GM12878 (cell line): ENCODE data around the gene NEAT1.

Experiments used
- CBFB ChIP-seq: IDR thresholded peaks from 2 replicates; pipeline ENCODE4 v1.6.1; 2016; ENCODE audit warnings: antibody characterized with exemption, low read depth
- EP300 ChIP-seq, 2 experiments: fragments of 150-350 bp in 1 of 2; IDR thresholded peaks; 2 replicates each; pipeline ENCODE4 v1.6.1; 2011 to 2012; ENCODE audit warnings: low read depth in 2 of 2, low read length in 2 of 2, borderline replicate concordance in 1 of 2, improper control_type of control experiment in 1 of 2, inconsistent platforms in 1 of 2; ENCODE audit not compliant: control insufficient read depth in 1 of 2
- EZH2 ChIP-seq: IDR thresholded peaks from 2 replicates; pipeline ENCODE4 v1.6.1; 2012; ENCODE audit warnings: low read depth, mild to moderate bottlenecking, control low read depth, inconsistent platforms, low read length, borderline replicate concordance; ENCODE audit not compliant: control insufficient read depth
- MXI1 ChIP-seq: fragments of 150-350 bp; IDR thresholded peaks from 2 replicates; pipeline ENCODE4 v1.6.1; 2011; ENCODE audit warnings: low read depth, mild to moderate bottlenecking, inconsistent platforms, low read length, improper control_type of control experiment
- POLR2A ChIP-seq: IDR thresholded peaks from 2 replicates; pipeline ENCODE4 v1.6.1; 2011; ENCODE audit warnings: low read depth, mild to moderate bottlenecking, low read length
- POLR2AphosphoS2 ChIP-seq: IDR thresholded peaks from 2 replicates; pipeline ENCODE4 v1.6.1; 2011; ENCODE audit warnings: low read depth, mild to moderate bottlenecking, low read length, improper control_type of control experiment, moderate library complexity
- SP1 ChIP-seq: IDR thresholded peaks from one replicate; pipeline ENCODE4 v1.6.1; 2011; ENCODE audit warnings: low read depth, low read length
- TCF7 ChIP-seq: IDR thresholded peaks from 2 replicates; pipeline ENCODE4 v1.6.1; 2014; ENCODE audit warnings: antibody characterized with exemption, borderline replicate concordance
- TF ChIP-seq, protein P1 (sequence below), 3 experiments: IDR thresholded peaks in 2 of 3; conservative IDR thresholded peaks in 1 of 3; 2 replicates each; pipeline ENCODE4 v1.5.1; 2011; ENCODE audit warnings: low read depth in 3 of 3, low read length in 3 of 3, mild to moderate bottlenecking in 3 of 3, control low read depth in 2 of 3, moderate library complexity in 2 of 3, inconsistent platforms in 1 of 3, mixed read lengths in 1 of 3; ENCODE audit not compliant: control insufficient read depth in 2 of 3, insufficient read depth in 1 of 3; ENCODE audit errors: extremely low read depth in 1 of 3
- TF ChIP-seq, protein P2 (sequence below): IDR thresholded peaks from 2 replicates; pipeline ENCODE4 v1.6.1; 2012; ENCODE audit warnings: low read length, inconsistent platforms
- TF ChIP-seq, protein P3 (sequence below): fragments of 450-650 bp; IDR thresholded peaks from 2 replicates; pipeline ENCODE4 v1.6.1; 2016; ENCODE audit warnings: mild to moderate bottlenecking

DNA sequence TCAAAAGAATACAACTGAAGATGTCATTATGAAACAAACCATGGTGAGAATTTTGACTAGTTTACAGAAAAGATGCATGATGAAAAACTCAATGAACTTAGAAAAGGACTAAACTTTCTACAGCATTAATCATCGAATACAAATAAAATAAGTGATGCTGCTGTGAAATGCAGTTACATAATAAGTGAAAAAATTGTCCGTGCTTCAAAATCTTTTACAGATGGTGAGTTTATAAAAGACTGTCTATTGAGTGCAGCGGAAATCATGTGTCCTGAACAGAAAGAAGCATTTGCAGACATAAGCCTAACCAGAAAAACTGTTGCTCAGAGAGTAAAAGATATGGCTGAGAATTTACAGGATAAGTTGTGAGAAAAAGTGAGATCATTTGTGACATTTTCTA is 33.8 kb downstream of the NEAT1 start:
- TF ChIP-seq, protein P1, sequence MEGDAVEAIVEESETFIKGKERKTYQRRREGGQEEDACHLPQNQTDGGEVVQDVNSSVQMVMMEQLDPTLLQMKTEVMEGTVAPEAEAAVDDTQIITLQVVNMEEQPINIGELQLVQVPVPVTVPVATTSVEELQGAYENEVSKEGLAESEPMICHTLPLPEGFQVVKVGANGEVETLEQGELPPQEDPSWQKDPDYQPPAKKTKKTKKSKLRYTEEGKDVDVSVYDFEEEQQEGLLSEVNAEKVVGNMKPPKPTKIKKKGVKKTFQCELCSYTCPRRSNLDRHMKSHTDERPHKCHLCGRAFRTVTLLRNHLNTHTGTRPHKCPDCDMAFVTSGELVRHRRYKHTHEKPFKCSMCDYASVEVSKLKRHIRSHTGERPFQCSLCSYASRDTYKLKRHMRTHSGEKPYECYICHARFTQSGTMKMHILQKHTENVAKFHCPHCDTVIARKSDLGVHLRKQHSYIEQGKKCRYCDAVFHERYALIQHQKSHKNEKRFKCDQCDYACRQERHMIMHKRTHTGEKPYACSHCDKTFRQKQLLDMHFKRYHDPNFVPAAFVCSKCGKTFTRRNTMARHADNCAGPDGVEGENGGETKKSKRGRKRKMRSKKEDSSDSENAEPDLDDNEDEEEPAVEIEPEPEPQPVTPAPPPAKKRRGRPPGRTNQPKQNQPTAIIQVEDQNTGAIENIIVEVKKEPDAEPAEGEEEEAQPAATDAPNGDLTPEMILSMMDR (IDR thresholded peaks at IDR 0.05 in 2 of 3, conservative IDR thresholded peaks at IDR 0.05 in 1 of 3; ENCODE audit: control insufficient read depth in 2 of 3, extremely low read depth in 1 of 3, insufficient read depth in 1 of 3, low read depth in 3 of 3, low read length in 3 of 3), result no peak
- TF ChIP-seq TCF7, result no peak
- TF ChIP-seq, protein P2, sequence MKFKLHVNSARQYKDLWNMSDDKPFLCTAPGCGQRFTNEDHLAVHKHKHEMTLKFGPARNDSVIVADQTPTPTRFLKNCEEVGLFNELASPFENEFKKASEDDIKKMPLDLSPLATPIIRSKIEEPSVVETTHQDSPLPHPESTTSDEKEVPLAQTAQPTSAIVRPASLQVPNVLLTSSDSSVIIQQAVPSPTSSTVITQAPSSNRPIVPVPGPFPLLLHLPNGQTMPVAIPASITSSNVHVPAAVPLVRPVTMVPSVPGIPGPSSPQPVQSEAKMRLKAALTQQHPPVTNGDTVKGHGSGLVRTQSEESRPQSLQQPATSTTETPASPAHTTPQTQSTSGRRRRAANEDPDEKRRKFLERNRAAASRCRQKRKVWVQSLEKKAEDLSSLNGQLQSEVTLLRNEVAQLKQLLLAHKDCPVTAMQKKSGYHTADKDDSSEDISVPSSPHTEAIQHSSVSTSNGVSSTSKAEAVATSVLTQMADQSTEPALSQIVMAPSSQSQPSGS, result no peak
- TF ChIP-seq POLR2A, result no peak
- TF ChIP-seq, protein P3, sequence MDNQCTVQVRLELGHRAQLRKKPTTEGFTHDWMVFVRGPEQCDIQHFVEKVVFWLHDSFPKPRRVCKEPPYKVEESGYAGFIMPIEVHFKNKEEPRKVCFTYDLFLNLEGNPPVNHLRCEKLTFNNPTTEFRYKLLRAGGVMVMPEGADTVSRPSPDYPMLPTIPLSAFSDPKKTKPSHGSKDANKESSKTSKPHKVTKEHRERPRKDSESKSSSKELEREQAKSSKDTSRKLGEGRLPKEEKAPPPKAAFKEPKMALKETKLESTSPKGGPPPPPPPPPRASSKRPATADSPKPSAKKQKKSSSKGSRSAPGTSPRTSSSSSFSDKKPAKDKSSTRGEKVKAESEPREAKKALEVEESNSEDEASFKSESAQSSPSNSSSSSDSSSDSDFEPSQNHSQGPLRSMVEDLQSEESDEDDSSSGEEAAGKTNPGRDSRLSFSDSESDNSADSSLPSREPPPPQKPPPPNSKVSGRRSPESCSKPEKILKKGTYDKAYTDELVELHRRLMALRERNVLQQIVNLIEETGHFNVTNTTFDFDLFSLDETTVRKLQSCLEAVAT, result no peak
- no peak for TF ChIP-seq CBFB
- TF ChIP-seq SP1, result no peak
- TF ChIP-seq MXI1, result no peak
- TF ChIP-seq POLR2AphosphoS2, result no peak
- no peak for TF ChIP-seq EZH2
- TF ChIP-seq EP300 (IDR thresholded peaks at IDR 0.05; ENCODE audit: borderline replicate concordance in 1 of 2, control insufficient read depth in 1 of 2, low read depth in 2 of 2, low read length in 2 of 2), result no peak
